HepG2 (cell line): ENCODE measurements around the gene CYP2A13. TPM values are rescaled to one million over a fixed set of nuclear protein-coding genes. Genes with fewer than 3 reads are reported as not detected.

ENCODE experiments used
- ATAC-seq: fragments of 200-7000 bp; cut with Tn5 transposase; 3 replicates; pipeline ENCODE4 v1.9.1; 2020; ENCODE audit warnings: mild to moderate bottlenecking, moderate library complexity
- BruUV-seq: library from RNA; stranded (reverse); fragments of 400-500 nt; replicated peaks from 2 replicates; lab custom pipeline; 2021; lab: Mats Ljungman, UMichigan
- CTCF ChIA-PET: fragments of 300-600 bp; formaldehyde crosslinking; extraction: SDS; loops from one replicate; lab custom pipeline; 2021; ENCODE audit warnings: low total read pairs, inconsistent platforms, low intra/inter-chr PET ratio; lab: Yijun Ruan, JAX
- POLR2A ChIA-PET: fragments of 350-600 bp; sonication (Branson Sonifier 250); formaldehyde crosslinking; loops from one replicate; lab custom pipeline; 2020; ENCODE audit warnings: antibody characterized with exemption, inconsistent platforms; lab: Yijun Ruan, JAX
- DNase-seq: peaks from one replicate; pipeline ENCODE4 v3.0.0-alpha.2; 2015; ENCODE audit warnings: low spot score
- FAIRE-seq: peaks from 3 replicates; lab custom pipeline; 2011; peaks lifted over from hg19 to GRCh38; lab: Jason Lieb, UNC
- H2AFZ ChIP-seq: one replicate; pipeline ENCODE4 v1.6.1; 2011; ENCODE audit warnings: low read length, inconsistent platforms
- H3K27ac ChIP-seq: fragments of 300-600 bp; 3 replicates; pipeline ENCODE4 v1.8.0; 2011; ENCODE audit warnings: mixed run types, mild to moderate bottlenecking, mixed read lengths, low read length, inconsistent platforms; ENCODE audit not compliant: insufficient read depth; ENCODE audit errors: extremely low read length
- H3K27me3 ChIP-seq, 2 experiments: fragments of 200-600 bp in 1 of 2; 2 replicates in 1 of 2; 3 replicates in 1 of 2; pipeline versions ENCODE4 v1.6.0 to v1.8.0; 2011; ENCODE audit warnings: low read length in 2 of 2, mild to moderate bottlenecking in 2 of 2, moderate library complexity in 2 of 2, inconsistent platforms in 1 of 2; ENCODE audit not compliant: insufficient read depth in 2 of 2, control insufficient read depth in 1 of 2
- H3K36me3 ChIP-seq, 2 experiments: fragments of 200-600 bp in 1 of 2; replicated peaks in 1 of 2; 2 replicates in 1 of 2; 3 replicates in 1 of 2; pipeline versions ENCODE4 v1.5.1 to v1.8.0; 2011; ENCODE audit warnings: low read length in 2 of 2, inconsistent platforms in 1 of 2; ENCODE audit not compliant: insufficient read depth in 2 of 2, control insufficient read depth in 1 of 2
- H3K4me1 ChIP-seq: 2 replicates; pipeline ENCODE4 v1.5.1; 2012; ENCODE audit warnings: low read length, inconsistent platforms; ENCODE audit not compliant: insufficient read depth
- H3K4me2 ChIP-seq: 2 replicates; pipeline ENCODE4 v1.6.0; 2011; ENCODE audit warnings: low read depth, low read length, inconsistent platforms
- H3K4me3 ChIP-seq, 3 experiments: fragments of 200-600 bp in 1 of 3; sonication (generic), shearing (Covaris generic) in 1 of 3; replicated peaks in 1 of 3; 2 replicates each; pipeline ENCODE4 v1.5.1; 2011 to 2016; ENCODE audit warnings: low read length in 3 of 3, inconsistent platforms in 2 of 3, low read depth in 2 of 3, mild to moderate bottlenecking in 2 of 3, control low read depth in 1 of 3, mixed read lengths in 1 of 3; ENCODE audit not compliant: insufficient read depth in 1 of 3
- H3K79me2 ChIP-seq: one replicate; pipeline ENCODE4 v1.6.1; 2011; ENCODE audit warnings: low read length, inconsistent platforms; ENCODE audit not compliant: insufficient read depth
- H3K9ac ChIP-seq: 2 replicates; pipeline ENCODE4 v1.6.0; 2011; ENCODE audit warnings: mild to moderate bottlenecking, low read depth, low read length, inconsistent platforms; ENCODE audit not compliant: insufficient read depth
- H3K9me3 ChIP-seq: 2 replicates; pipeline ENCODE4 v1.5.1; 2012; ENCODE audit warnings: mild to moderate bottlenecking, low read length
- H4K20me1 ChIP-seq: 2 replicates; pipeline ENCODE4 v1.6.0; 2011; ENCODE audit warnings: inconsistent platforms, mild to moderate bottlenecking, low read length, moderate library complexity; ENCODE audit not compliant: insufficient read depth
- AGO2 ChIP-seq: fragments of 200-400 bp; formaldehyde crosslinking; optimal IDR thresholded peaks from 2 replicates; pipeline ENCODE3; 2017; ENCODE audit warnings: mild to moderate bottlenecking, low read depth, low read length, moderate library complexity
- FOXK1 ChIP-seq: sonication (generic); formaldehyde crosslinking; IDR thresholded peaks from 2 replicates; pipeline ENCODE4 v1.4.0; 2020; ENCODE audit warnings: low read depth, missing genetic modification reagents, borderline replicate concordance
- HMG20B ChIP-seq: conservative IDR thresholded peaks from 2 replicates; pipeline ENCODE4 v1.6.1; 2016; ENCODE audit warnings: missing genetic modification reagents, missing compliant biosample characterization
- IRF1 ChIP-seq: sonication (generic); formaldehyde crosslinking; IDR thresholded peaks from 2 replicates; pipeline ENCODE4 v1.4.0; 2020; ENCODE audit warnings: low read depth, mild to moderate bottlenecking, missing genetic modification reagents
- IRX3 ChIP-seq: sonication (generic); formaldehyde crosslinking; IDR thresholded peaks from 2 replicates; pipeline ENCODE4 v1.8.1; 2023; ENCODE audit warnings: mild to moderate bottlenecking, low read depth, missing genetic modification reagents, borderline replicate concordance
- MIXL1 ChIP-seq: IDR thresholded peaks from 2 replicates; pipeline ENCODE4 v1.6.1; 2016
- MTA3 ChIP-seq: sonication (generic); formaldehyde crosslinking; IDR thresholded peaks from 2 replicates; pipeline ENCODE4 v1.4.0; 2020; ENCODE audit warnings: missing genetic modification reagents
- PITX1 ChIP-seq: sonication (generic); formaldehyde crosslinking; IDR thresholded peaks from 2 replicates; pipeline ENCODE4 v1.5.1; 2020; ENCODE audit warnings: mild to moderate bottlenecking, missing genetic modification reagents
- RFX3 ChIP-seq: IDR thresholded peaks from 2 replicates; pipeline ENCODE4 v1.6.1; 2016; ENCODE audit warnings: missing biosample characterization, missing genetic modification reagents
- TBX3 ChIP-seq: fragments of 450-650 bp; IDR thresholded peaks from 2 replicates; pipeline ENCODE4 v1.6.1; 2017; ENCODE audit warnings: antibody characterized with exemption, mild to moderate bottlenecking, inconsistent platforms, borderline replicate concordance
- THAP11 ChIP-seq: IDR thresholded peaks from 2 replicates; pipeline ENCODE4 v1.6.1; 2016; ENCODE audit warnings: missing biosample characterization, missing genetic modification reagents
- U2AF2 ChIP-seq: fragments of 200-400 bp; formaldehyde crosslinking; IDR thresholded peaks from 2 replicates; pipeline ENCODE4 v1.6.1; 2017; ENCODE audit warnings: low read depth, mild to moderate bottlenecking, low read length
- YEATS2 ChIP-seq: sonication (generic); formaldehyde crosslinking; IDR thresholded peaks from 2 replicates; pipeline ENCODE4 v1.4.0; 2020; ENCODE audit warnings: missing genetic modification reagents, borderline replicate concordance
- ZFY ChIP-seq: sonication (generic); formaldehyde crosslinking; IDR thresholded peaks from 2 replicates; pipeline ENCODE4 v1.4.0; 2020; ENCODE audit warnings: missing genetic modification reagents
- ZNF101 ChIP-seq: sonication (generic); formaldehyde crosslinking; IDR thresholded peaks from 2 replicates; pipeline ENCODE4 v1.4.0; 2020; ENCODE audit warnings: mild to moderate bottlenecking, low read depth, missing genetic modification reagents, borderline replicate concordance
- ZNF432 ChIP-seq: sonication (generic); formaldehyde crosslinking; IDR thresholded peaks from 2 replicates; pipeline ENCODE4 v1.5.0; 2020; ENCODE audit warnings: missing genetic modification reagents, mild to moderate bottlenecking, borderline replicate concordance
- ZNF446 ChIP-seq: sonication (generic); formaldehyde crosslinking; IDR thresholded peaks from 2 replicates; pipeline ENCODE4 v1.5.0; 2020; ENCODE audit warnings: mild to moderate bottlenecking, missing genetic modification reagents
- ZNF574 ChIP-seq: sonication (generic); formaldehyde crosslinking; IDR thresholded peaks from 2 replicates; pipeline ENCODE4 v1.4.0; 2020; ENCODE audit warnings: missing genetic modification reagents
- ZNF800 ChIP-seq: sonication (generic); formaldehyde crosslinking; IDR thresholded peaks from 2 replicates; pipeline ENCODE4 v1.4.0; 2020; ENCODE audit warnings: missing genetic modification reagents
- WGBS: methylation state at CpG from one replicate; pipeline ENCODE4 v1.1.6; 2017; ENCODE audit warnings: low lambda C conversion rate; 5-methylcytosine and 5-hydroxymethylcytosine counted together
- in situ Hi-C: cut with HindIII; loops from 2 replicates; pipeline ENCODE4 v1.10.0; 2017; ENCODE audit warnings: low pct_unique_long_range_greater_than_20kb; ENCODE audit not compliant: extremely low pct_ligation_motif_present
- intact Hi-C: fragments of 100-400 bp; cut with micrococcal nuclease; formaldehyde crosslinking; loops from one replicate; pipeline ENCODE4 v1.10.0; 2022; ENCODE audit not compliant: unreplicated experiment
- polyA plus RNA-seq, 8 experiments: library from polyadenylated mRNA; depleted of rRNA in 3 of 8; stranded (reverse) in 7 of 8; unstranded in 1 of 8; fragments of >200 nt; fragmentation: Illumina TruSeq in 4 of 8; extraction: Trizol in 4 of 8; gene quantifications; 2 replicates each; pipeline versions ENCODE4 v1.2.1 to v1.2.3, GENCODE V29; 2011 to 2016; ENCODE audit warnings: low read depth in 4 of 8, missing spikeins in 1 of 8, mixed read lengths in 1 of 8; ENCODE audit not compliant: insufficient read depth in 1 of 8
- total RNA-seq, 5 experiments: library from RNA; depleted of rRNA; stranded (reverse); fragments of >200 nt; fragmentation: Illumina TruSeq; extraction: Trizol; gene quantifications; 2 replicates each; pipeline ENCODE4 v1.2.3, GENCODE V29; 2016; ENCODE audit warnings: low read depth in 1 of 5

The CYP2A13 gene
- total and polyA plus RNA-seq, 2 of the 13 experiments (the other 11 are each of a cell fraction or from before 2014, with no cell fraction given) = not detected

- BruUV-seq = no TSS peak
- TF ChIP-seq ZNF574 (0 out of 2 replicates have a peak, but pooled peaks have one; percentile 23), ZNF800 (CRISPR knock-in tag) (no peak), YEATS2 (CRISPR knock-in tag) (no peak), U2AF2 (no peak), THAP11 (0 out of 2 replicates have a peak, but pooled peaks have one; percentile 36), MTA3 (CRISPR knock-in tag) (no peak), HMG20B (CRISPR knock-in tag) (no peak), ZNF101 (CRISPR knock-in tag) (no peak), IRX3 (no peak), TBX3 (no peak), ZNF446 (CRISPR knock-in tag) (no peak), MIXL1 (CRISPR knock-in tag) (0 out of 2 replicates have a peak, but pooled peaks have one; percentile 30), FOXK1 (no peak), ZNF432 (CRISPR knock-in tag) (no peak), ZFY (CRISPR knock-in tag) (no peak), IRF1 (CRISPR knock-in tag) (no peak), AGO2 (no peak), PITX1 (no peak), RFX3 (CRISPR knock-in tag) (no peak)
Observed at GRCh38 chr19:41144403-41144802, 56.2 kb downstream of the CYP2A13 start.

More at GRCh38 chr19:41144403-41144802, 56.2 kb downstream of the CYP2A13 start:
- no peaks in the 10 kb centered on the region for H4K20me1 ChIP-seq
- H3K4me2 ChIP-seq = no peak overlapping the region
- no peaks in the 10 kb centered on the region for H3K9me3 ChIP-seq
- DNase-seq (peak; percentile 68), ATAC-seq (peak; percentile 78), FAIRE-seq (peak; percentile 88)
- in situ Hi-C loops = loop anchor here (10.0 to 25.0 kb wide), 2 partner anchors 170 to 482 kb away; no protein-coding TSS in a partner anchor
- no peaks in the 10 kb centered on the region; a peak in 2 of 5 replicates for H3K27me3 ChIP-seq
- H3K79me2 ChIP-seq = no peaks in the 10 kb centered on the region
- 6% methylated on average over 7 of the region's 7 CpGs for WGBS
- H3K4me3 ChIP-seq = no peak overlapping the region
- no peak overlapping the region for H2AFZ ChIP-seq
- intact Hi-C loops = loop anchor here (1.0 to 5.0 kb wide), 2 partner anchors 170 to 482 kb away; no protein-coding TSS in a partner anchor
- ChIA-PET CTCF (interaction anchor here (1.5 to 2.8 kb wide), 3 partner anchors 17 to 482 kb away, joined by 5 to 16 read pairs (median 15); no protein-coding TSS in a partner anchor), POLR2A (no interaction called here)
- no peaks in the 10 kb centered on the region for H3K4me1 ChIP-seq
- no peak overlapping the region for H3K9ac ChIP-seq
- H3K36me3 ChIP-seq = no peaks in the 10 kb centered on the region
- no peak overlapping the region for H3K27ac ChIP-seq
